SK-N-SH (cell line): ENCODE results near the gene SPDL1. TPM values are rescaled to one million over a fixed set of nuclear protein-coding genes. Genes with fewer than 3 reads are reported as not detected.
"Not testable (repeated sequence)": the region's sequence is repeated elsewhere in the genome, so short reads cannot be mapped to it uniquely, and the experiment has no call there.

Experiments used
- CTCF ChIA-PET: fragments of 300-600, 350-600 bp; formaldehyde crosslinking; extraction: SDS; loops from one replicate; lab custom pipeline; 2021; lab: Yijun Ruan, JAX
- POLR2A ChIA-PET: fragments of 350-600 bp; sonication (Branson Sonifier 250); formaldehyde crosslinking; extraction: SDS; loops from one replicate; lab custom pipeline; 2020; ENCODE audit warnings: antibody characterized with exemption, inconsistent platforms; lab: Yijun Ruan, JAX
- DNase-seq: peaks from one replicate; pipeline ENCODE4 v3.0.0; 2012
- H2AFZ ChIP-seq: fragments of 200-600 bp; sonication (generic); 2 replicates; pipeline ENCODE4 v1.8.1; 2016; ENCODE audit warnings: antibody characterized with exemption, mild to moderate bottlenecking, low read depth
- H3F3A ChIP-seq: fragments of 200-600 bp; sonication (generic); replicated peaks from 2 replicates; pipeline ENCODE3; 2016; ENCODE audit warnings: antibody characterized with exemption, mild to moderate bottlenecking; ENCODE audit not compliant: insufficient read depth
- H3K27ac ChIP-seq, 2 experiments: fragments of 200-500 bp in 1 of 2; fragments of 200-600 bp in 1 of 2; sonication (Bioruptor generic) in 1 of 2; sonication (generic), shearing (Covaris generic) in 1 of 2; 2 replicates each; pipeline versions ENCODE4 v1.5.1 to v1.6.1; 2014 to 2016; ENCODE audit warnings: low read depth in 2 of 2, inconsistent platforms in 1 of 2, low read length in 1 of 2, mild to moderate bottlenecking in 1 of 2, mixed read lengths in 1 of 2
- H3K27me3 ChIP-seq: fragments of 200-600 bp; sonication (generic), shearing (Covaris generic); 2 replicates; pipeline ENCODE4 v1.6.1; 2016; ENCODE audit warnings: mixed run types; ENCODE audit not compliant: insufficient read depth
- H3K36me3 ChIP-seq, 2 experiments: fragments of 200-500 bp in 1 of 2; fragments of 200-600 bp in 1 of 2; sonication (Bioruptor generic) in 1 of 2; sonication (generic) in 1 of 2; replicated peaks in 1 of 2; 2 replicates each; pipeline versions ENCODE3 to v1.5.1; 2014 to 2016; ENCODE audit warnings: low read length in 1 of 2, mild to moderate bottlenecking in 1 of 2; ENCODE audit not compliant: insufficient read depth in 2 of 2, control insufficient read depth in 1 of 2
- H3K4me1 ChIP-seq, 2 experiments: fragments of 200-500 bp in 1 of 2; fragments of 200-600 bp in 1 of 2; sonication (Bioruptor generic) in 1 of 2; sonication (generic), shearing (Covaris generic) in 1 of 2; 2 replicates each; pipeline versions ENCODE4 v1.5.1 to v1.6.1; 2014 to 2016; ENCODE audit warnings: low read depth in 1 of 2, low read length in 1 of 2, mixed run types in 1 of 2; ENCODE audit not compliant: insufficient read depth in 2 of 2, control insufficient read depth in 1 of 2
- H3K4me2 ChIP-seq: fragments of 200-600 bp; sonication (generic), shearing (Covaris generic); 2 replicates; pipeline ENCODE4 v1.6.1; 2017; ENCODE audit warnings: mixed run types
- H3K4me3 ChIP-seq, 2 experiments: fragments of 200-500 bp in 1 of 2; fragments of 200-600 bp in 1 of 2; sonication (Bioruptor generic) in 1 of 2; sonication (generic), shearing (Covaris generic) in 1 of 2; 2 replicates each; pipeline versions ENCODE4 v1.5.1 to v1.8.1; 2014 to 2016; ENCODE audit warnings: low read depth in 2 of 2, inconsistent platforms in 1 of 2, low read length in 1 of 2, mild to moderate bottlenecking in 1 of 2, mixed read lengths in 1 of 2, moderate library complexity in 1 of 2
- H3K79me2 ChIP-seq: fragments of 200-600 bp; sonication (generic); 2 replicates; pipeline ENCODE4 v1.8.1; 2017; ENCODE audit warnings: mild to moderate bottlenecking; ENCODE audit not compliant: insufficient read depth
- H3K9ac ChIP-seq: fragments of 200-600 bp; sonication (generic); 2 replicates; pipeline ENCODE4 v1.6.1; 2017; ENCODE audit warnings: mixed run types
- H3K9me2 ChIP-seq: fragments of 200-600 bp; sonication (generic); 2 replicates; pipeline ENCODE4 v1.6.1; 2017; ENCODE audit warnings: mixed run types
- H3K9me3 ChIP-seq: fragments of 200-600 bp; sonication (generic); 2 replicates; pipeline ENCODE4 v1.6.1; 2017; ENCODE audit warnings: mixed run types, mild to moderate bottlenecking, moderate library complexity
- H4K20me1 ChIP-seq: fragments of 200-600 bp; sonication (generic); 2 replicates; pipeline ENCODE4 v1.6.1; 2017; ENCODE audit warnings: mild to moderate bottlenecking, mixed run types; ENCODE audit not compliant: insufficient read depth
- CHD2 ChIP-seq: fragments of 150-350 bp; IDR thresholded peaks from 2 replicates; pipeline ENCODE4 v1.6.1; 2018; ENCODE audit warnings: low read length; ENCODE audit not compliant: partially characterized antibody
- CTCF ChIP-seq: fragments of 200-600 bp; sonication (generic); IDR thresholded peaks from 2 replicates; pipeline ENCODE4 v1.6.1; 2017; ENCODE audit warnings: antibody characterized with exemption, mild to moderate bottlenecking, moderate library complexity
- ELF1 ChIP-seq: IDR thresholded peaks from 2 replicates; pipeline ENCODE4 v1.4.0; 2012
- EP300 ChIP-seq, 2 experiments: IDR thresholded peaks; 2 replicates each; pipeline versions ENCODE4 v1.4.0 to v1.6.1; 2012; ENCODE audit warnings: borderline replicate concordance in 1 of 2, low read depth in 1 of 2, low read length in 1 of 2
- FOSL2 ChIP-seq: IDR thresholded peaks from 2 replicates; pipeline ENCODE4 v1.4.0; 2012; ENCODE audit warnings: low read depth, mild to moderate bottlenecking, moderate library complexity, borderline replicate concordance
- FOXJ3 ChIP-seq: sonication (generic); formaldehyde crosslinking; IDR thresholded peaks from 2 replicates; pipeline ENCODE4 v1.5.1; 2020; ENCODE audit warnings: mild to moderate bottlenecking, missing genetic modification reagents
- GABPA ChIP-seq: IDR thresholded peaks from 2 replicates; pipeline ENCODE4 v1.4.0; 2012; ENCODE audit warnings: low read depth, mild to moderate bottlenecking
- GATA2 ChIP-seq: sonication (generic); formaldehyde crosslinking; IDR thresholded peaks from 2 replicates; pipeline ENCODE4 v1.5.0; 2020; ENCODE audit warnings: mild to moderate bottlenecking, missing genetic modification reagents
- MXI1 ChIP-seq: IDR thresholded peaks from 2 replicates; pipeline ENCODE4 v1.6.1; 2012; ENCODE audit warnings: mild to moderate bottlenecking, low read depth, low read length, improper control_type of control experiment
- NFIC ChIP-seq: IDR thresholded peaks from 2 replicates; pipeline ENCODE4 v1.4.0; 2012; ENCODE audit warnings: borderline replicate concordance
- NRF1 ChIP-seq: IDR thresholded peaks from 2 replicates; pipeline ENCODE4 v1.6.1; 2012; ENCODE audit warnings: low read depth, mild to moderate bottlenecking, low read length
- SMC3 ChIP-seq: IDR thresholded peaks from 2 replicates; pipeline ENCODE4 v1.6.1; 2012; ENCODE audit warnings: low read depth, low read length, improper control_type of control experiment
- USF2 ChIP-seq: fragments of 150-350 bp; IDR thresholded peaks from 2 replicates; pipeline ENCODE4 v1.6.1; 2017; ENCODE audit warnings: antibody characterized with exemption, low read length, low read depth, borderline replicate concordance
- YY1 ChIP-seq: IDR thresholded peaks from 2 replicates; pipeline ENCODE4 v1.4.0; 2012; ENCODE audit warnings: low read depth, mild to moderate bottlenecking
- WGBS: methylation state at CpG from one replicate; pipeline ENCODE4 v1.1.6; 2017; ENCODE audit warnings: low lambda C conversion rate; 5-methylcytosine and 5-hydroxymethylcytosine counted together
- polyA plus RNA-seq, 3 experiments: library from polyadenylated mRNA; depleted of rRNA; stranded (reverse); fragments of >200 nt; gene quantifications; 2 replicates each; pipeline ENCODE4 v1.2.3, GENCODE V29; 2012
- TF ChIP-seq, protein P1 (sequence below): IDR thresholded peaks from 2 replicates; pipeline ENCODE4 v1.6.1; 2012; ENCODE audit warnings: mild to moderate bottlenecking, low read depth, low read length, moderate library complexity
- TF ChIP-seq, protein P2 (sequence below): IDR thresholded peaks from 2 replicates; pipeline ENCODE4 v1.4.0; 2012; ENCODE audit warnings: low read depth, borderline replicate concordance

SPDL1 gene
- polyA plus RNA-seq, 1 of the 3 experiments (the other 2 are of a cell fraction) = 45.1 TPM

DNA sequence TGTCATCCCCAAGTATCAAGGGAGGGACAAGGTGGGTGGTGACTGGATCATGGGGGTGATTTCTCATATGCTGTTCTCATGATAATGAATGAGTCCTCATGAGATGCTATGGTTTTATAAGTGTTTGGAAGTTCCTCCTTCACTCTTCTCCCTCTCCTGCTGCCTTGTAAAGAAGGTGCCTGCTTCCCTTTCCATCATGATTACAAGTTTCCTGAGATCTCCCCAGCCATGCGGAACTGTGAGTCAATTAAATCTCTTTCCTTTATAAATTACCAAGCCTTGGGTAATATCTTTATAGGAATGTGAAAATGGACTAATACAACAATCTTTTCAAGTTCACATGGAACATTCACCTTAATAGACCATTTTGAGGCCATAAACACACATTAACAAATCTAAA is 32.0 kb downstream of the SPDL1 start (continued):
- TF ChIP-seq, protein P1, sequence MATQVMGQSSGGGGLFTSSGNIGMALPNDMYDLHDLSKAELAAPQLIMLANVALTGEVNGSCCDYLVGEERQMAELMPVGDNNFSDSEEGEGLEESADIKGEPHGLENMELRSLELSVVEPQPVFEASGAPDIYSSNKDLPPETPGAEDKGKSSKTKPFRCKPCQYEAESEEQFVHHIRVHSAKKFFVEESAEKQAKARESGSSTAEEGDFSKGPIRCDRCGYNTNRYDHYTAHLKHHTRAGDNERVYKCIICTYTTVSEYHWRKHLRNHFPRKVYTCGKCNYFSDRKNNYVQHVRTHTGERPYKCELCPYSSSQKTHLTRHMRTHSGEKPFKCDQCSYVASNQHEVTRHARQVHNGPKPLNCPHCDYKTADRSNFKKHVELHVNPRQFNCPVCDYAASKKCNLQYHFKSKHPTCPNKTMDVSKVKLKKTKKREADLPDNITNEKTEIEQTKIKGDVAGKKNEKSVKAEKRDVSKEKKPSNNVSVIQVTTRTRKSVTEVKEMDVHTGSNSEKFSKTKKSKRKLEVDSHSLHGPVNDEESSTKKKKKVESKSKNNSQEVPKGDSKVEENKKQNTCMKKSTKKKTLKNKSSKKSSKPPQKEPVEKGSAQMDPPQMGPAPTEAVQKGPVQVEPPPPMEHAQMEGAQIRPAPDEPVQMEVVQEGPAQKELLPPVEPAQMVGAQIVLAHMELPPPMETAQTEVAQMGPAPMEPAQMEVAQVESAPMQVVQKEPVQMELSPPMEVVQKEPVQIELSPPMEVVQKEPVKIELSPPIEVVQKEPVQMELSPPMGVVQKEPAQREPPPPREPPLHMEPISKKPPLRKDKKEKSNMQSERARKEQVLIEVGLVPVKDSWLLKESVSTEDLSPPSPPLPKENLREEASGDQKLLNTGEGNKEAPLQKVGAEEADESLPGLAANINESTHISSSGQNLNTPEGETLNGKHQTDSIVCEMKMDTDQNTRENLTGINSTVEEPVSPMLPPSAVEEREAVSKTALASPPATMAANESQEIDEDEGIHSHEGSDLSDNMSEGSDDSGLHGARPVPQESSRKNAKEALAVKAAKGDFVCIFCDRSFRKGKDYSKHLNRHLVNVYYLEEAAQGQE = no peak
- no peak for TF ChIP-seq USF2
- TF ChIP-seq NRF1 = no peak

- H3K27ac ChIP-seq, H3K9ac ChIP-seq, H3K4me2 ChIP-seq, H3K4me1 ChIP-seq, POLR2A ChIA-PET, H3K9me2 ChIP-seq, H3K79me2 ChIP-seq, H3K36me3 ChIP-seq, H3K9me3 ChIP-seq, H2AFZ ChIP-seq, DNase-seq, H4K20me1 ChIP-seq, H3K27me3 ChIP-seq, H3K4me3 ChIP-seq: not testable (repeated sequence)
- CTCF ChIA-PET = interaction anchor here (1.0 kb wide), 1 partner anchor 356 kb away, joined by 4 read pairs; the partner anchor contains the start of gene INSYN2B
- H3F3A ChIP-seq = peaks cover 23% of the 10 kb centered on the region
- 42% methylated on average over 2 of the region's 2 CpGs for WGBS
Measured at GRCh38 chr5:169624307-169624706, 40.7 kb downstream of the SPDL1 start.

GRCh38 chr5:169626779-169627178 is 43.2 kb downstream of the SPDL1 start:
- Histone ChIP-seq H3K4me1 (peaks cover 0 to 12% of the 10 kb centered on the region in 2 experiments; a peak in 3 of 4 replicates), H3K9me2 (no peaks in the 10 kb centered on the region), H3K36me3 (no peaks in the 10 kb centered on the region), H3K9me3 (no peaks in the 10 kb centered on the region), H4K20me1 (no peaks in the 10 kb centered on the region), H3K9ac (no peak overlapping the region), H3K4me2 (no peak overlapping the region), H3K27ac (peak overlapping the region; percentile 59 to 61; a peak in 3 of 4 replicates), H3K79me2 (no peaks in the 10 kb centered on the region), H3K27me3 (no peaks in the 10 kb centered on the region), H3K4me3 (no peak overlapping the region), H2AFZ (no peak overlapping the region), H3F3A (peaks cover 32% of the 10 kb centered on the region)
- ChIA-PET POLR2A (no interaction called here), CTCF (no interaction called here)
- no peak for DNase-seq
- 29% methylated on average over 1 of the region's 1 CpG for WGBS
- no peak for TF ChIP-seq ELF1
- no peak for TF ChIP-seq FOXJ3 (CRISPR knock-in tag)
- TF ChIP-seq USF2 = no peak
- peak; percentile 95 for TF ChIP-seq NFIC
- TF ChIP-seq EP300 (IDR thresholded peaks at IDR 0.05; ENCODE audit: borderline replicate concordance in 1 of 2, low read depth in 1 of 2, low read length in 1 of 2) = peak in 1 of 2 experiments; percentile 84; a peak in 1 of 4 replicates
- no peak for TF ChIP-seq CTCF
- 0 out of 2 replicates have a peak, but pooled peaks have one; percentile 12 for TF ChIP-seq GABPA
- peak; percentile 98 for TF ChIP-seq FOSL2
- TF ChIP-seq YY1 = peak; percentile 52; the same call in 1 of the 2 replicates
- no peak for TF ChIP-seq GATA2
- TF ChIP-seq SMC3 = no peak
- TF ChIP-seq MXI1 = no peak
- TF ChIP-seq, protein P2, sequence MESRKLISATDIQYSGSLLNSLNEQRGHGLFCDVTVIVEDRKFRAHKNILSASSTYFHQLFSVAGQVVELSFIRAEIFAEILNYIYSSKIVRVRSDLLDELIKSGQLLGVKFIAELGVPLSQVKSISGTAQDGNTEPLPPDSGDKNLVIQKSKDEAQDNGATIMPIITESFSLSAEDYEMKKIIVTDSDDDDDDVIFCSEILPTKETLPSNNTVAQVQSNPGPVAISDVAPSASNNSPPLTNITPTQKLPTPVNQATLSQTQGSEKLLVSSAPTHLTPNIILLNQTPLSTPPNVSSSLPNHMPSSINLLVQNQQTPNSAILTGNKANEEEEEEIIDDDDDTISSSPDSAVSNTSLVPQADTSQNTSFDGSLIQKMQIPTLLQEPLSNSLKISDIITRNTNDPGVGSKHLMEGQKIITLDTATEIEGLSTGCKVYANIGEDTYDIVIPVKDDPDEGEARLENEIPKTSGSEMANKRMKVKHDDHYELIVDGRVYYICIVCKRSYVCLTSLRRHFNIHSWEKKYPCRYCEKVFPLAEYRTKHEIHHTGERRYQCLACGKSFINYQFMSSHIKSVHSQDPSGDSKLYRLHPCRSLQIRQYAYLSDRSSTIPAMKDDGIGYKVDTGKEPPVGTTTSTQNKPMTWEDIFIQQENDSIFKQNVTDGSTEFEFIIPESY = 0 out of 2 replicates have a peak, but pooled peaks have one; percentile 38
- TF ChIP-seq CHD2 = no peak
